ENCODE measurements around the gene PARD3.

PARD3 gene

DNA sequence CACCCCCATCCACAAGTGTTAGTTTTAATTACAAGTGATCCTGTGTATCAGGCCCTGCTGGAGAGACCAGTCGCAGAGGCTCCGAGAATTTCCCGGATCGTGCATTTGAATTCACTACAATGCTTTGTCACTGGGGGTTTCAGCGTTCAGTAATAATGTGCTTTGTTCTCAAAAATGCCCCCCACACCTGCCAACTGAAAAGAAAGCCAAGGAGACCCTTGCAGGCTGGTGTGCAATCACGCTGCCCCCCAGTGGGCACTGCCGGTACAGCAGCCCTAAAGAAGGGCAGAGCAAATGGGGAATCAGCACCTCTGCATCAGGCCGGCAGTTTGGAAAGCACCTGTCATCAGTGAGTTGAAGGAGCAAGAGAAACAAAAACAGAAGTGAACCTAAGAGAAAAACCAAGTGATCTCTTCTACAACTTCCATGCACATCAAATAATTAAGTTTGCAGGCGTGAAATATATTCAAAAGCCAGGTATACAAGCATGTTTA is 177.6 kb downstream of the PARD3 start:
- in situ Hi-C loops (cut with HindIII; ENCODE audit: low sequenced_read_pairs), result no loop called here
- TF ChIP-seq, protein P1, sequence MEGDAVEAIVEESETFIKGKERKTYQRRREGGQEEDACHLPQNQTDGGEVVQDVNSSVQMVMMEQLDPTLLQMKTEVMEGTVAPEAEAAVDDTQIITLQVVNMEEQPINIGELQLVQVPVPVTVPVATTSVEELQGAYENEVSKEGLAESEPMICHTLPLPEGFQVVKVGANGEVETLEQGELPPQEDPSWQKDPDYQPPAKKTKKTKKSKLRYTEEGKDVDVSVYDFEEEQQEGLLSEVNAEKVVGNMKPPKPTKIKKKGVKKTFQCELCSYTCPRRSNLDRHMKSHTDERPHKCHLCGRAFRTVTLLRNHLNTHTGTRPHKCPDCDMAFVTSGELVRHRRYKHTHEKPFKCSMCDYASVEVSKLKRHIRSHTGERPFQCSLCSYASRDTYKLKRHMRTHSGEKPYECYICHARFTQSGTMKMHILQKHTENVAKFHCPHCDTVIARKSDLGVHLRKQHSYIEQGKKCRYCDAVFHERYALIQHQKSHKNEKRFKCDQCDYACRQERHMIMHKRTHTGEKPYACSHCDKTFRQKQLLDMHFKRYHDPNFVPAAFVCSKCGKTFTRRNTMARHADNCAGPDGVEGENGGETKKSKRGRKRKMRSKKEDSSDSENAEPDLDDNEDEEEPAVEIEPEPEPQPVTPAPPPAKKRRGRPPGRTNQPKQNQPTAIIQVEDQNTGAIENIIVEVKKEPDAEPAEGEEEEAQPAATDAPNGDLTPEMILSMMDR (IDR thresholded peaks at IDR 0.05; ENCODE audit: low read depth, low read length, missing control alignments), result peak; percentile 100
- H3K4me3 ChIP-seq (ENCODE audit: low read depth, low read length), result no peak overlapping the region
- peak; percentile 19 for DNase-seq (ENCODE audit: low read depth)

DNA sequence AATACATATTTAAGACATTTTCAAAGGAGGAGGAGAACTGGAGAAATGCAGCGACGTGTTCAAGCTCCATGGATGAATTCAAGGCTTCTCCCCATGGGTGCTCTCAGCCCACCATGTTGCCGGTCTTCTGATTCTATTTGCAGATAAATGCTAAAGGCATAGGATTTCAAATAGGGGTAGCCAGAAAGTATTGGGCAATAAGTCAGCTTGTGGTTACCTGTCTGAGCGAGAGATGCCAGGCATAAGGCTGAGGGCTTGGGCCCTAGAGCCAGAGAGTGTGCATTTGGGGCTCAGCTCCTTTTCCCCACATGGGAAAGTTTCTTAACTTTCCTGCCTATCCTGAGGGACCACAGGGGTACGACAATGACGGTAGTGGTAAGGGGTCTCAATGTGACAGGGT is 180.0 kb downstream of the PARD3 start:
- in situ Hi-C loops (cut with HindIII; ENCODE audit: low sequenced_read_pairs), result no loop called here

DNA sequence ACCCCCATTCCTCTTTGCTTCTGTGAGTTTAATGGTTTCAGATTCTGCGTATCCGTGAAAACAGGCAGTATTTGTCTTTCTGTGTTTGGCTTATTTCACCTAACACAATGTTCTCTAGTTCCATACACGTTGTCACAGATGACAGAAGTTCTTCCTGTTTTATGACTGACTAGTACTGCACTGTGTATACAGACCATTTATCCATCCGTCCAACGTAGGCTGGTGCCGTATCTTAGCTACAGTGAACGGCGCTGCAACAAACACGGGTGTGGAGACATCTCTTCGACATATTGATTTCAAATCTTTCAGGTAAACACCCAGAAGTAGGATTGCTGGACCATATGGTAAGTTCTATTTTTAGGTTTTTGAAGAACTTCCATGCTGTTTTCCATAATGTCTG is 181.7 kb downstream of the PARD3 start:
- DNase-seq (ENCODE audit: low read depth), result no peak
- TF ChIP-seq, protein P1 (IDR thresholded peaks at IDR 0.05; ENCODE audit: low read depth, low read length, missing control alignments), result no peak
- in situ Hi-C loops (cut with HindIII; ENCODE audit: low sequenced_read_pairs), result no loop called here
- H3K4me3 ChIP-seq (ENCODE audit: low read depth, low read length), result no peak overlapping the region

More for the DNA sequence above, 180.0 kb downstream of the PARD3 start:
- no peak overlapping the region for H3K4me3 ChIP-seq (ENCODE audit: low read depth, low read length)
- TF ChIP-seq, protein P1 (IDR thresholded peaks at IDR 0.05; ENCODE audit: low read depth, low read length, missing control alignments), result no peak
- no peak for DNase-seq (ENCODE audit: low read depth)

DNA sequence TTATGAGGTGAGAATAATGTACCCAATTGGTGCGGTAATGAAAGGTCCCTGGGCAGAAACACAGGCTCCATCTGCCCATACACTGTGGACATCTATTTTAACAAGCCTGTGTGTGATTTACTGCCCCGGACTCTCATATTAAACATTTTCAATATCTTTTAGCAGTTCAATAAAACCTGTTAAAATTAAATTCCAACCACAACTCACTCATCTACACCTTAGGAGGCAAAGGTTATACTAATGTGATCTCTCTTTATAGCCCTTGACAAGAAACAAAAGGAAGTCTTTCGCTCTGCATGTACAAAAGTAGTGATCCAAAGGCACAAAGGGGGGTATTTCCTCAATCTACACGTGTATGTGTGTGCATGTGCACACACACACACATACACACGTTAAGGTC is 186.0 kb downstream of the PARD3 start:
- TF ChIP-seq, protein P1 (IDR thresholded peaks at IDR 0.05; ENCODE audit: low read depth, low read length, missing control alignments), result no peak
- DNase-seq (ENCODE audit: low read depth), result no peak
- no peak overlapping the region for H3K4me3 ChIP-seq (ENCODE audit: low read depth, low read length)
- in situ Hi-C loops (cut with HindIII; ENCODE audit: low sequenced_read_pairs), result no loop called here

DNA sequence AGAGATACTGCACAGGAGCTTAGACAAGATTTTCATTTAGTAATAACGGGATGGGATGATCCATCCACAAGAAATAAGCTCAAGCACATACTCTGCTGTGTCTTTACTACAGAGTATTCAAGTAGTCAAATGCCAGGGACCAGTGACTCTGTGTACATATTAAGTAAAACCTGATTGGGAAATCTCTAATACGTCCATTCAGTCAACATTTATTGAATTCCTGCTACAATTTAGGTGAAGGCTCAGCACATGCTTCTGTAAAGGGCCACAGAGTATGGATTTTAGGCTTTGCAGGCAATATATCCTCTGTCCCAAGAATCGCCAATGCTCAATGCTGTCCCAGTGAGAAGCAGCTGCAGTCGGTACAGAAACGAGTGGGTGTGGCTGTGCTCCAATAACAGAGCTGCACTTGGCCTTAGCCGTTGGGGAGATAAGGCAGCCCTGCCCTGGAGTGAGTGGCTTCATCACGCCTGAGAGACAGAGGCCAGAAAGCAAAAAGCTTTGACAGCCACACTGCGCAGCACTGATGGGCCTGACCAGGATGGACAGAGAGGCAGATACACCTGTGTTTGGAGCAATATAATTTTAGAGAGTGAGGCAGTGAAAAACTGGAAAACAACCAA is 186.8 kb downstream of the PARD3 start:
- in situ Hi-C loops (cut with HindIII; ENCODE audit: low sequenced_read_pairs), result no loop called here
- TF ChIP-seq, protein P1 (IDR thresholded peaks at IDR 0.05; ENCODE audit: low read depth, low read length, missing control alignments), result no peak

DNA sequence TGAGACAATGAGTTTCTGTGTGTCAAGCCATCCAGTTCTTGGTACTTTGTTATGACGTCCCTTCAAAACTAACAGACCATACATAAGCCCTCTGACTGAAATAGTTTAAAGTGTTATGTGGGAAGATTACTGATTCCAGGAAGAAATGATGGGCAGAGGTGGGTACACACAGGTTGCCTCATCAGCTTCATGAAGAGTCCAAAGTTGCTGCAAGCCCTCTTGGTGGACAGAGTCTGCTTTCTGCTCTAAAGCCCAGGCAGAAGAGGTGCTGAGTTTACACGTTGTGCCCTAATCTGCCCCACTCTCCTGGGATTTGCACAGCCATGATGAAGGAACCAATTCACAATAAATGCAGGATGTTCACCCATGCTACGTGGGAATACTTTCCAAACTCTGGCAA is 187.4 kb downstream of the PARD3 start:
- DNase-seq (ENCODE audit: low read depth), result no peak
- H3K4me3 ChIP-seq (ENCODE audit: low read depth, low read length), result no peak overlapping the region
- TF ChIP-seq, protein P1 (IDR thresholded peaks at IDR 0.05; ENCODE audit: low read depth, low read length, missing control alignments), result no peak
- in situ Hi-C loops (cut with HindIII; ENCODE audit: low sequenced_read_pairs), result no loop called here

More for the DNA sequence above, 186.8 kb downstream of the PARD3 start:
- no peak for DNase-seq (ENCODE audit: low read depth)
- H3K4me3 ChIP-seq (ENCODE audit: low read depth, low read length), result no peak overlapping the region
